Tibial artery (tissue), 4 donors: ENCODE data around the gene RCAN1.

ENCODE experiments used
- DNase-seq, 2 donors: peaks; one replicate each; pipeline ENCODE4 v3.0.0-alpha.2; 2019
- H3K27ac ChIP-seq, 2 donors: fragments of 200-600 bp; sonication (generic) in 1 of 2; 1 replicate in 1 of 2; 2 replicates in 1 of 2; pipeline ENCODE4 v1.5.1; 2018 to 2019; ENCODE audit warnings: mild to moderate bottlenecking in 1 of 2
- H3K27me3 ChIP-seq, 2 donors: fragments of 200-600 bp; sonication (generic) in 1 of 2; one replicate each; pipeline versions ENCODE4 v1.5.1 to v1.6.0; 2016 to 2019
- H3K36me3 ChIP-seq, 3 donors: fragments of 200-600 bp; sonication (generic) in 2 of 3; one replicate each; pipeline ENCODE4 v1.5.1; 2016 to 2019; ENCODE audit warnings: mild to moderate bottlenecking in 2 of 3
- H3K4me1 ChIP-seq, 4 donors: fragments of 200-600 bp; sonication (generic) in 2 of 4; 1 replicate in 3 of 4; 2 replicates in 1 of 4; pipeline ENCODE4 v1.5.1; 2016 to 2019
- H3K4me3 ChIP-seq, 2 donors: fragments of 200-600 bp; sonication (generic) in 1 of 2; 1 replicate in 1 of 2; 2 replicates in 1 of 2; pipeline ENCODE4 v1.5.1; 2018 to 2019; ENCODE audit warnings: mild to moderate bottlenecking in 2 of 2
- H3K9me3 ChIP-seq, 3 donors: fragments of 200-600 bp; sonication (generic) in 1 of 3; one replicate each; pipeline ENCODE4 v1.5.1; 2016 to 2019
- CTCF ChIP-seq, 2 experiments: fragments of 200-600 bp in 1 of 2; fragments of 450-650 bp in 1 of 2; IDR thresholded peaks; one replicate each; pipeline ENCODE4 v1.5.1; 2017 to 2019; ENCODE audit warnings: antibody characterized with exemption in 2 of 2, mild to moderate bottlenecking in 1 of 2, moderate library complexity in 1 of 2
- intact Hi-C: fragments of 100-400 bp; cut with DNase I; formaldehyde crosslinking; loops from one replicate; pipeline ENCODE4 v1.15.0; 2023; ENCODE audit warnings: low total_unique reads

RCAN1 gene

GRCh38 chr21:34596561-34597271, 18.2 kb downstream of the RCAN1 start:
- Histone ChIP-seq H3K27ac (no peak overlapping the region), H3K27me3 (no peaks in the 10 kb centered on the region), H3K36me3 (no peaks in the 10 kb centered on the region), H3K4me3 (no peak overlapping the region), H3K4me1 (peaks cover 0 to 19% (median 7%) of the 10 kb centered on the region in 4 donors), H3K9me3 (no peaks in the 10 kb centered on the region)
- no peak for TF ChIP-seq CTCF (IDR thresholded peaks at IDR 0.05)
- intact Hi-C loops, result loop anchor here (5.0 kb wide), 1 partner anchor 74 kb away; no protein-coding TSS in a partner anchor
- no peak for DNase-seq

GRCh38 chr21:34595457-34595856, 19.5 kb downstream of the RCAN1 start:
- H3K27ac ChIP-seq, result no peak overlapping the region
- no peak for DNase-seq
- peaks cover 0 to 20% (median 7%) of the 10 kb centered on the region in 4 donors for H3K4me1 ChIP-seq

GRCh38 chr21:34594566-34595234, 20.2 kb downstream of the RCAN1 start:
- H3K4me1 ChIP-seq, result peaks cover 0 to 20% (median 7%) of the 10 kb centered on the region in 4 donors
- no peaks in the 10 kb centered on the region for H3K9me3 ChIP-seq
- intact Hi-C loops, result loop anchor here (5.0 kb wide), 1 partner anchor 72 kb away; no protein-coding TSS in a partner anchor
- TF ChIP-seq CTCF (IDR thresholded peaks at IDR 0.05), result no peak
- no peak overlapping the region for H3K4me3 ChIP-seq
- no peaks in the 10 kb centered on the region for H3K36me3 ChIP-seq
- no peaks in the 10 kb centered on the region for H3K27me3 ChIP-seq
- H3K27ac ChIP-seq, result no peak overlapping the region
- DNase-seq, result no peak

More at GRCh38 chr21:34595457-34595856, 19.5 kb downstream of the RCAN1 start:
- Histone ChIP-seq H3K9me3 (no peaks in the 10 kb centered on the region), H3K36me3 (no peaks in the 10 kb centered on the region), H3K27me3 (no peaks in the 10 kb centered on the region), H3K4me3 (no peak overlapping the region)
- TF ChIP-seq CTCF (IDR thresholded peaks at IDR 0.05), result no peak
- intact Hi-C loops, result loop anchor here (5.0 kb wide), 1 partner anchor 73 kb away; no protein-coding TSS in a partner anchor

- Histone ChIP-seq H3K4me1 (peaks cover 0 to 20% (median 7%) of the 10 kb centered on the region in 4 donors), H3K36me3 (no peaks in the 10 kb centered on the region), H3K27me3 (no peaks in the 10 kb centered on the region), H3K27ac (no peak overlapping the region), H3K9me3 (no peaks in the 10 kb centered on the region), H3K4me3 (no peak overlapping the region)
- intact Hi-C loops, result no loop called here
- no peak for TF ChIP-seq CTCF (IDR thresholded peaks at IDR 0.05)
- DNase-seq, result no peak
These were observed 20.9 kb downstream of the RCAN1 start for GRCh38 chr21:34593954-34594531.

GRCh38 chr21:34593423-34593822, 21.5 kb downstream of the RCAN1 start:
- no peak for TF ChIP-seq CTCF (IDR thresholded peaks at IDR 0.05)
- Histone ChIP-seq H3K27ac (no peak overlapping the region), H3K36me3 (no peaks in the 10 kb centered on the region), H3K27me3 (no peaks in the 10 kb centered on the region), H3K4me3 (no peak overlapping the region), H3K9me3 (no peaks in the 10 kb centered on the region), H3K4me1 (peaks cover 0 to 20% (median 7%) of the 10 kb centered on the region in 4 donors)
- intact Hi-C loops, result no loop called here
- no peak for DNase-seq
